PC-9 (cell line): ENCODE measurements around the gene TAMM41. TPM values are rescaled to one million over a fixed set of nuclear protein-coding genes. Genes with fewer than 3 reads are reported as not detected.

Source experiments
- BruUV-seq: library from RNA; stranded (reverse); fragments of 400-500 nt; replicated peaks from 2 replicates; lab custom pipeline; 2021; lab: Mats Ljungman, UMichigan
- CTCF ChIA-PET: fragments of 300-600 bp; sonication (Branson Sonifier 250); formaldehyde crosslinking; loops from one replicate; lab custom pipeline; 2022; ENCODE audit warnings: antibody characterized with exemption; lab: Charles Lee
- POLR2A ChIA-PET: fragments of 300-600 bp; sonication (Branson Sonifier 250); formaldehyde crosslinking; loops from one replicate; lab custom pipeline; 2022; ENCODE audit warnings: antibody characterized with exemption; ENCODE audit not compliant: unreplicated experiment; lab: Charles Lee
- DNase-seq, 2 experiments: peaks; one replicate each; pipeline versions ENCODE4 v3.0.0 to v3.0.0-alpha.2; 2015 to 2022; ENCODE audit warnings: mixed read lengths in 1 of 2
- H2AFZ ChIP-seq: fragments of 200-600 bp; sonication (generic); 2 replicates; pipeline ENCODE4 v1.8.1; 2017; ENCODE audit warnings: antibody characterized with exemption
- H3F3A ChIP-seq: fragments of 200-600 bp; sonication (generic); 2 replicates; pipeline ENCODE4 v1.8.1; 2017; ENCODE audit warnings: antibody characterized with exemption, mild to moderate bottlenecking, low read depth; ENCODE audit not compliant: insufficient read depth
- H3K27ac ChIP-seq: fragments of 200-600 bp; sonication (generic); 2 replicates; pipeline ENCODE4 v1.6.1; 2016; ENCODE audit warnings: mixed run types
- H3K27me3 ChIP-seq: fragments of 200-600 bp; sonication (generic); 2 replicates; pipeline ENCODE4 v1.6.1; 2016; ENCODE audit warnings: low read depth, mixed run types; ENCODE audit not compliant: insufficient read depth
- H3K36me3 ChIP-seq: fragments of 200-600 bp; sonication (generic); 2 replicates; pipeline ENCODE4 v1.6.1; 2016; ENCODE audit warnings: low read depth, mixed run types
- H3K4me1 ChIP-seq: fragments of 200-600 bp; sonication (generic); replicated peaks from 2 replicates; pipeline ENCODE4 v1.6.1; 2016; ENCODE audit warnings: mixed run types; ENCODE audit not compliant: insufficient read depth
- H3K4me2 ChIP-seq: fragments of 200-600 bp; sonication (generic); 2 replicates; pipeline ENCODE4 v1.6.1; 2017; ENCODE audit warnings: mixed run types
- H3K4me3 ChIP-seq: fragments of 200-600 bp; sonication (generic); 2 replicates; pipeline ENCODE4 v1.6.1; 2016; ENCODE audit warnings: mixed run types
- H3K79me2 ChIP-seq: fragments of 200-600 bp; sonication (generic); 2 replicates; pipeline ENCODE4 v1.6.1; 2017; ENCODE audit warnings: low read depth, mixed run types
- H3K9me2 ChIP-seq: fragments of 200-600 bp; sonication (generic); 2 replicates; pipeline ENCODE4 v1.8.1; 2017; ENCODE audit warnings: mild to moderate bottlenecking; ENCODE audit not compliant: insufficient read depth
- H3K9me3 ChIP-seq: fragments of 200-600 bp; sonication (generic); 2 replicates; pipeline ENCODE4 v1.8.1; 2016; ENCODE audit warnings: low read depth; ENCODE audit not compliant: insufficient read depth
- H4K20me1 ChIP-seq: fragments of 200-600 bp; sonication (generic); 2 replicates; pipeline ENCODE4 v1.8.1; 2017; ENCODE audit not compliant: insufficient read depth
- CTCF ChIP-seq: fragments of 200-600 bp; sonication (generic); conservative IDR thresholded peaks from 2 replicates; pipeline ENCODE4 v1.6.1; 2017; ENCODE audit warnings: mixed run types, antibody characterized with exemption, mild to moderate bottlenecking, moderate library complexity
- EZH2 ChIP-seq: fragments of 200-600 bp; sonication (generic); IDR thresholded peaks from 2 replicates; pipeline ENCODE4 v1.8.0; 2017; ENCODE audit warnings: antibody characterized with exemption, low read depth
- intact Hi-C: fragments of 100-400 bp; cut with micrococcal nuclease; formaldehyde crosslinking; loops from one replicate; pipeline ENCODE4 v1.10.0; 2022; ENCODE audit not compliant: unreplicated experiment
- total RNA-seq: library from RNA; stranded (reverse); gene quantifications from 2 replicates; pipeline ENCODE4 v1.2.3, GENCODE V29; 2021

Gene TAMM41
- total RNA-seq, 1 experiment from 2014 or later, result 25.3 TPM

GRCh38 chr3:11799791-11800190, 46.9 kb downstream of the TAMM41 start:
- no peaks in the 10 kb centered on the region for H3K27me3 ChIP-seq
- DNase-seq, result no peak
- no peak overlapping the region for H3K4me3 ChIP-seq
- H3K4me2 ChIP-seq, result 0 out of 2 replicates have a peak overlapping the region, but pooled peaks have one; percentile 11
- intact Hi-C loops, result loop anchor here (5.0 kb wide), 1 partner anchor 82 kb away; no protein-coding TSS in a partner anchor
- H3K9me3 ChIP-seq, result 0 out of 2 replicates have a peak, but pooled peaks cover 4% of the 10 kb centered on the region
- CTCF ChIA-PET, result no interaction called here
- no TSS peak for BruUV-seq
- H2AFZ ChIP-seq, result no peak overlapping the region
- no peak for TF ChIP-seq CTCF
- TF ChIP-seq EZH2, result no peak
- POLR2A ChIA-PET, result no interaction called here
- H3K79me2 ChIP-seq, result peaks cover 4% of the 10 kb centered on the region; the same call in 1 of the 2 replicates
- no peak overlapping the region for H3K27ac ChIP-seq
- H3K36me3 ChIP-seq, result peaks cover 25% of the 10 kb centered on the region
- peaks cover 8% of the 10 kb centered on the region; the same call in 1 of the 2 replicates for H4K20me1 ChIP-seq
- H3K9me2 ChIP-seq, result no peaks in the 10 kb centered on the region
- peaks cover 10% of the 10 kb centered on the region; the same call in 1 of the 2 replicates for H3K4me1 ChIP-seq
- peaks cover 4% of the 10 kb centered on the region; the same call in 1 of the 2 replicates for H3F3A ChIP-seq

- Histone ChIP-seq H3K4me3 (no peak overlapping the region), H4K20me1 (no peaks in the 10 kb centered on the region), H3K27me3 (no peaks in the 10 kb centered on the region), H3K27ac (no peak overlapping the region), H3K9me2 (no peaks in the 10 kb centered on the region), H3K79me2 (peaks cover 4% of the 10 kb centered on the region; the same call in 1 of the 2 replicates), H3K9me3 (no peaks in the 10 kb centered on the region), H3K4me1 (peaks cover 10% of the 10 kb centered on the region; the same call in 1 of the 2 replicates), H3K4me2 (no peak overlapping the region), H3F3A (no peaks in the 10 kb centered on the region; the same call in 1 of the 2 replicates), H2AFZ (no peak overlapping the region), H3K36me3 (peaks cover 16% of the 10 kb centered on the region; the same call in 1 of the 2 replicates)
- TF ChIP-seq CTCF (no peak), EZH2 (no peak)
- ChIA-PET CTCF (interaction anchor here (0.6 kb wide), 1 partner anchor 11 kb away, joined by 3 read pairs; no protein-coding TSS in a partner anchor), POLR2A (interaction anchor here (0.7 kb wide), 1 partner anchor 19 kb away, joined by 3 read pairs; no protein-coding TSS in a partner anchor)
- no peak for DNase-seq
- BruUV-seq, result no TSS peak
- intact Hi-C loops, result no loop called here
Measured at GRCh38 chr3:11794927-11795326, 51.8 kb downstream of the TAMM41 start.

- no peaks in the 10 kb centered on the region for H3K27me3 ChIP-seq
- no peaks in the 10 kb centered on the region for H3K9me2 ChIP-seq
- TF ChIP-seq CTCF, result no peak
- no peak for TF ChIP-seq EZH2
- H3K36me3 ChIP-seq, result peaks cover 31% of the 10 kb centered on the region
- H3K4me3 ChIP-seq, result no peak overlapping the region
- intact Hi-C loops, result no loop called here
- no peaks in the 10 kb centered on the region for H3K79me2 ChIP-seq
- no peak overlapping the region for H3K4me2 ChIP-seq
- no peaks in the 10 kb centered on the region; the same call in none of the 2 replicates for H3F3A ChIP-seq
- no peaks in the 10 kb centered on the region for H4K20me1 ChIP-seq
- H2AFZ ChIP-seq, result no peak overlapping the region
- BruUV-seq, result no TSS peak
- no peak overlapping the region for H3K27ac ChIP-seq
- no peaks in the 10 kb centered on the region for H3K4me1 ChIP-seq
- ChIA-PET CTCF (interaction anchor here (0.6 kb wide), 1 partner anchor 126 kb away, joined by 9 read pairs; no protein-coding TSS in a partner anchor), POLR2A (no interaction called here)
- H3K9me3 ChIP-seq, result no peaks in the 10 kb centered on the region
- no peak for DNase-seq
Measured at GRCh38 chr3:11791339-11792200, 55.1 kb downstream of the TAMM41 start.
